Measurements from ENCODE around the gene GLRB. TPM values are rescaled to one million over a fixed set of nuclear protein-coding genes. Genes with fewer than 3 reads are reported as not detected.

Gene GLRB
- total RNA-seq, 1 donor from 2014 or later = 23.1 TPM

Other genes starting within 250 kb of the GLRB start
- gene PDGFC, start 104.4 kb upstream of the GLRB start, total RNA-seq = 16.9 TPM
- 0.05 TPM for gene GRIA2, start 144.6 kb downstream of the GLRB start, total RNA-seq

All from cardiac septum (tissue), 1 donor.